Thymus (tissue), 11 donors: ENCODE results near the gene ATAD3B. TPM values are rescaled to one million over a fixed set of nuclear protein-coding genes. Genes with fewer than 3 reads are reported as not detected.
"Not testable (repeated sequence)": the region's sequence is repeated elsewhere in the genome, so short reads cannot be mapped to it uniquely, and the experiment has no call there.

Experiments used
- DNase-seq, 9 donors: peaks; one replicate each; pipeline ENCODE4 v3.0.0-alpha.2; 2013; ENCODE audit warnings: low spot score in 9 of 9, low read depth in 6 of 9, missing footprints in 1 of 9
- H3K27ac ChIP-seq, 2 donors: one replicate each; pipeline ENCODE4 v1.5.1; 2013; ENCODE audit warnings: control low read depth in 1 of 2, low read depth in 1 of 2, low read length in 1 of 2, mild to moderate bottlenecking in 1 of 2, moderate library complexity in 1 of 2
- H3K27me3 ChIP-seq, 2 donors: one replicate each; pipeline ENCODE4 v1.5.1; 2013; ENCODE audit warnings: low read length in 1 of 2; ENCODE audit not compliant: control insufficient read depth in 2 of 2, insufficient read depth in 1 of 2
- H3K36me3 ChIP-seq, 2 donors: one replicate each; pipeline ENCODE4 v1.5.1; 2013; ENCODE audit warnings: low read length in 1 of 2, mild to moderate bottlenecking in 1 of 2, moderate library complexity in 1 of 2; ENCODE audit not compliant: control insufficient read depth in 2 of 2, insufficient read depth in 2 of 2
- H3K4me1 ChIP-seq, 2 donors: one replicate each; pipeline ENCODE4 v1.5.1; 2013; ENCODE audit warnings: low read length in 2 of 2; ENCODE audit not compliant: control insufficient read depth in 2 of 2, insufficient read depth in 2 of 2
- H3K4me3 ChIP-seq, 2 donors: one replicate each; pipeline ENCODE4 v1.5.1; 2013; ENCODE audit warnings: low read length in 2 of 2, control low read depth in 1 of 2, mild to moderate bottlenecking in 1 of 2
- H3K9me3 ChIP-seq, 2 donors: one replicate each; pipeline ENCODE4 v1.5.1; 2013; ENCODE audit warnings: low read length in 1 of 2, mild to moderate bottlenecking in 1 of 2; ENCODE audit not compliant: control insufficient read depth in 2 of 2, insufficient read depth in 1 of 2
- WGBS: extraction: QIAGEN DNeasy Blood & Tissue Kit; methylation state at CpG from one replicate; pipeline ENCODE4 v1.1.7; 2013; 5-methylcytosine and 5-hydroxymethylcytosine counted together
- polyA plus RNA-seq: library from polyadenylated mRNA; stranded (reverse); fragments of 200-250 nt; gene quantifications from one replicate; pipeline ENCODE4 v1.2.3, GENCODE V29; 2013
- total RNA-seq: library from RNA; stranded (reverse); fragments of 120-200 nt; gene quantifications from one replicate; pipeline ENCODE4 v1.2.4, GENCODE V29; 2013
- donor health status: healthy.

ATAD3B gene
- total and polyA plus RNA-seq, 2 donors, result 14.9 to 58.9 TPM

DNA sequence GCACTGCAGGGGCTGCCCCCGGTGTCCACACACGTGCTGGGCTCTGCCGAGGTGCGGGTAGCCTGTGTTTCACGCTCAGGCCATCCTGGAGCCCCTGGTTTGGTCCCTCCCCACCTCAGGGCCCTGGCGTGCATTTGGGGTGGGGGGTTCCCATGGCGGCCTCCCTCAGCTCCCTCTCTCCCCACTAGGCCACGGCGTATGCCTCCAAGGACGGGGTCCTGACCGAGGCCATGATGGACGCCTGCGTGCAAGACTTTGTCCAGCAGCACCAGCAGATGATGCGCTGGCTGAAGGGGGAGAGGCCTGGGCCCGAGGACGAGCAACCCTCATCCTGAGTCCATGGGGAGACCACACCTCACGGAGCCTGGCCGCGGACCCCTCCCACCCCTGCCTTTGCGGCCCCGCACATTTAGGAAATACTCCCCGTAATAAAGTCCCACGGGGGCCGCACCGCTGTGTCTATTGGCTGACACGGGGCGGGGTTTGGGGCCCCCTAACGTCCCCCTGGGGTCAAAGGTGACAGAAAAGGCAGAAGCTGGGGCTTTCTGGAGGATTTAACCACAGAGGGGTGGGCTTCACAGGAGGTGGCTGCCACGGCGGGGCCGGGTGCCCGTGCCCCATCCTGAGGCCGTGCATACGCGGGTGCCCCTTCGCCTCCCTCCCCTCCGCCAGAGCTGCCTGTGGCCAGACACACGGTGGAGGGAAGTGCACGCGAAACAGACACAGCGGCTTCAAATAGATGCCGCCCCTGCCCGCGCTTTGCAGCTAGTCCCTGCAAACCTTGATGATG is 3.2 kb upstream of the ATAD3B start:
- H3K4me3 ChIP-seq, H3K27ac ChIP-seq, H3K27me3 ChIP-seq, DNase-seq, H3K36me3 ChIP-seq, H3K9me3 ChIP-seq: not testable (repeated sequence)
- H3K4me1 ChIP-seq, result peaks cover 8 to 14% of the 10 kb centered on the region in 2 donors
- WGBS, result 88% methylated on average over 36 of the region's 44 CpGs

DNA sequence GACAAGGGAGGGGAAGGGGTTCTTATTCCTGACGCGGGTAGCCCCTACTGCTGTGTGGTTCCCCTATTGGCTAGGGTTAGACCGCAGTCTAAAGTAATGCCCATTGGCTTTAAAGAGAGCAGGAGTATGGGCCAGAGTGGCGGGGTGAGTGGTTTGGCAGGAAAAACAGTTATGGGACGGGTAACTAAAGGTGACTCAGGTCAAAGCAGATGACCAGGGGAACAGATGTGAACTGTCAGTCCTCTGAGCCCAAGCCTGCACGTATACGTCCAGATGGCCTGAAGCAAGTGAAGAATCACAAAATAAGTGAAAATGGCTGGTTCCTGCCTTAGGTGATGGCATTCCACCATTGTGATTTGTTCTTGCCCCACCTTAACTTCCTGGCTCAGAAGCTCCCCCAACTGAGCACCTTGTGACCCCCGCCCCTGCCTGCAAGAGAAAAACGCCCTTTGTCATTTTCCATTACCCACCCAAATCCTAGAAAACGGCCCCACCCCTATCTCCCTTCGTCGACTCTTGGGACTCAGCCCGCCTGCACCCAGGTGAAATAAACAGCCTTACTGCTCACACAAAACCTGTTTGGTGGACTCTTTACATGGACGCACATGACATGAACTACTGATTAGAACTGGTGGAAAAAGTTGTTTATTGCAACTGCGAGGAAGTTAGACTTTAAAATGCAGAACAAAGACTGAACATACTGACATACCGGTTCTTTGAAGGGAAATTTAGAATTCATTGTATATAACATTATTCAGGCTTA is 758 bp upstream of the ATAD3B start:
- H3K27ac ChIP-seq, result peak overlapping the region; percentile 77 to 84
- no peaks in the 10 kb centered on the region for H3K27me3 ChIP-seq
- peak overlapping the region; percentile 76 to 89 for H3K4me3 ChIP-seq
- peak in 5 of 9 donors; percentile 0 to 26 (median 2) for DNase-seq
- H3K36me3 ChIP-seq, result no peaks in the 10 kb centered on the region
- WGBS, result 30% methylated on average over 16 of the region's 16 CpGs
- H3K9me3 ChIP-seq, result no peaks in the 10 kb centered on the region
- peaks cover 8 to 14% of the 10 kb centered on the region in 2 donors for H3K4me1 ChIP-seq

DNA sequence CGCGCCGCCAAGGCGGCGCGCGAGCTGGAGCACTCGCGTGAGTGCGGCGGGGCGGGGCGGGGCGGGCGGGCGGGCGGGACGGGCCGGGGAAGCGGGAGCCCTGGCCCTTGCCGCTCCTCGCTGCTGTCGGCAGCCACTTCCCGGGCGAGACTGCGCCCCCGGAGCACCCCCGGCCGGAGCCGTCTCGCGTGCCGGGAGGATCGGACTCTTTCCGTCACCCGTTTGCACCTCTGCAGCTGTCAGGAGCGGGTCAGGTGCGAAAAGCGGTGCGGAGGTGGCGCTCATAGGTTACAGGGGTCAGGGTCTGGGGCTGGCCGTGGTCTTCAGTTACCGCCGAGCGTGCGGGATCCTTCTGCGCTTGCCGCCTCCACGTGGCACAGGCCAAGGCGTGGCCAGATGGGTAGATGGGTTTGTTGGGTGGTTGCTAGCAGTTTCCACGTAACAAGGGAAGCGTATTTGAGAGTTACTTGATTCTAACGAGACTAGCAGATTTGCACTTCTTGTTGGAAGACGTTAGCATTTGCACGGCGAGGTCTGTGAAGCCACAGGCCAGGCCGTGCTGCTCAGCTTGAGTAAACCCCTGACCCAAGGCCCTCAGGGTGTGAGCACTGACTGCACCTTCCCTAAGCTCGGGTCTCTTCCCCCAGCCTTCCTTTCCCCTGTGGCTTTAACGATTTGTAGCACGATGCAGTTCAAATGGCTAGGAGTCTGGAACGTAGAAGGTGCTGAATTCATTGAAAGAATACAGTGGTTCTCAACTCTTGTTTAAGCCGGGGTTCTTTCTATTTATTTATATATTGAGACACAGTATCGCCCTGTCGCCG is 700 bp downstream of the ATAD3B start:
- H3K36me3 ChIP-seq, result not testable (repeated sequence)
- 6% methylated on average over 51 of the region's 65 CpGs for WGBS
- peak overlapping the region; percentile 47 to 89 for H3K4me3 ChIP-seq

DNA sequence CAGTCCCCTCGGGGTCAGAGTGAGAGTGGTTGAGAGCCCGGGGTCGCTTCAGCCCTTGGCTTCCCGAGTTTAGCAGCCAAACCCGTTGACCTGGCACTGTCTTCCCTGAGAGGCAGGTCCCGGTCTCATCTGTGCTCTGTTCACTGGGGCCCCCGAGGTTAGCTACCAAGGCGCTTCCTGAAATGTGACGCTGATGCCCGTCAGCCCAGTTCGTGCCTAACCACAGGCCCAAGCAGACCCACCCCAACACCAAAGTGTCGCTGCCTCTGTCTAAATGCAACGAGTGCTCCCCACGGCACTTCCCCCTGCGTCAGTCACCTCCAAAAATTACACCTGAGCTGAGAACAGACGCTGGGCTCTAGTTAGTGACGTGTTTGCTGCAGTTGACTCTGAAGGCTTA is 4.4 kb downstream of the ATAD3B start:
- H3K4me3 ChIP-seq, H3K27ac ChIP-seq, H3K27me3 ChIP-seq, H3K4me1 ChIP-seq, H3K9me3 ChIP-seq, DNase-seq: not testable (repeated sequence)
- peaks cover 20 to 32% of the 10 kb centered on the region in 2 donors for H3K36me3 ChIP-seq
- 84% methylated on average over 15 of the region's 17 CpGs for WGBS

More for the DNA sequence above, 700 bp downstream of the ATAD3B start:
- DNase-seq, result peak in 1 of 9 donors; percentile 6
- H3K27ac ChIP-seq, H3K27me3 ChIP-seq, H3K9me3 ChIP-seq: not testable (repeated sequence)
- H3K4me1 ChIP-seq, result peaks cover 8 to 14% of the 10 kb centered on the region in 2 donors

- DNase-seq, result no peak
- peaks cover 5 to 7% of the 10 kb centered on the region in 2 donors for H3K4me1 ChIP-seq
- no peaks in the 10 kb centered on the region for H3K9me3 ChIP-seq
- peaks cover 21 to 33% of the 10 kb centered on the region in 2 donors for H3K36me3 ChIP-seq
- WGBS, result 98% methylated on average over 22 of the region's 22 CpGs
- no peak overlapping the region for H3K27ac ChIP-seq
- no peaks in the 10 kb centered on the region for H3K27me3 ChIP-seq
- no peak overlapping the region for H3K4me3 ChIP-seq
Observed at GRCh38 chr1:1477206-1477605, 5.6 kb downstream of the ATAD3B start.

DNA sequence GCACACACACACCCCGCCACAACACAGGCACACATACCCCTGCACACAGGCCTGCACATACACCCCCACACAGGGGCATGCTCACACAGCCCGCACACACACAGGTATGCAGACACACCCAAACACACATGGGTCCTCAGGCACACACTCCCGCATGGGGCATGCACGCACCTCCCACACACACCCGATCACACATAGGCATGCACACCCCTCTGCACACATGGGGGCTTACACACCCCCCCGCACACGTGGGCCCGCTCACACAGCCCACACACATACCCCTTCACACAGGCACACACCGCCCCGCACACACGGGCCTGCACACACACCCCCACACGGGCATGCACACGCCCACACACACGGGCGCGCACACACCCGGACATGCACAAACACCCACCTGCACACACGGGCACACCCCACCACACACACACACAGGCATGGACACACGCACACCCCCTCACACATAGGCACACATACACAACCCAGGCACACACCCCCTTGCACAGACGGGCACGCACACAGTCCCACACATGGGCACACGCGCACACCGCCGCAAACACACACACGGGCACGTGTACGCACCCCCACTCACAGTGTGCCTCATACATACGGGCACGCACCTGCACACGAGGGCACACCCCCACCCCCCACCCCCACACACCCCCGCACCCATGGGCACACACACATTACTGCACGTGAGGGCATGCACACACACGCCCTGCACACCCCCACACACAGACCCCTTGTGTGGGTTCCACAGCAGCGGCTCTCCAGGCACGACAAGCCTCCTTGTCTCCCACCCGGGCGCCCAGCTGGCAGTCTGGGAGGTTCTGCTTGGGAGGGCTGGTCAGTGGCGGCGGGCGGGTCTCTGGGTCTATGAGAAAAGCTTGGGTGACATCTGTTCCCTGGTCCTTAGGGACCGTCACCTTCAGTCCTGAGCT is 8.3 kb downstream of the ATAD3B start:
- Histone ChIP-seq H3K27me3 (no peaks in the 10 kb centered on the region), H3K4me3 (no peak overlapping the region), H3K36me3 (peaks cover 32 to 54% of the 10 kb centered on the region in 2 donors), H3K27ac (no peak overlapping the region), H3K4me1 (no peaks in the 10 kb centered on the region), H3K9me3 (no peaks in the 10 kb centered on the region)
- 98% methylated on average over 42 of the region's 42 CpGs for WGBS
- DNase-seq, result no peak

DNA sequence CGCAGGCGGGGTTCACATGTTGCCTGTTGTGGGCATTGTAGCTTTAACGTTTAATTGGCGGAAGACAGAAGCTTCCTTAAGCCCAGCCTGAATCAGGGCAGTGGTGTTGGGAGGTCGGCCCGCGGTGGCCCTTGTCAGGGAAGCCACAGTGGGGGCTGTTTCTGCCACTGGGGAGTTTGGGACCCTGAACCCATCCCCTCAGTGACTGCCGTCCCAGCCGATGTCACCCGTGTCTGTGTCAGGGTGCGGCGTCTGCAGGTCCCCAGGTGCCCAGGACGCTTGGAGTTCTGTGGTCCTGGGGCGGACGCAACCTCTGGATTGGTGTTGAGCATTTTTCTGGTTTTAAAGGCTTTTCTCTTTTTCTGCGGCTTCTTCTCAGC is 8.9 kb downstream of the ATAD3B start:
- not testable (repeated sequence) for H3K27ac ChIP-seq, H3K27me3 ChIP-seq, DNase-seq, H3K4me1 ChIP-seq, H3K9me3 ChIP-seq, H3K4me3 ChIP-seq
- WGBS, result 98% methylated on average over 16 of the region's 16 CpGs
- peaks cover 32 to 54% of the 10 kb centered on the region in 2 donors for H3K36me3 ChIP-seq

DNA sequence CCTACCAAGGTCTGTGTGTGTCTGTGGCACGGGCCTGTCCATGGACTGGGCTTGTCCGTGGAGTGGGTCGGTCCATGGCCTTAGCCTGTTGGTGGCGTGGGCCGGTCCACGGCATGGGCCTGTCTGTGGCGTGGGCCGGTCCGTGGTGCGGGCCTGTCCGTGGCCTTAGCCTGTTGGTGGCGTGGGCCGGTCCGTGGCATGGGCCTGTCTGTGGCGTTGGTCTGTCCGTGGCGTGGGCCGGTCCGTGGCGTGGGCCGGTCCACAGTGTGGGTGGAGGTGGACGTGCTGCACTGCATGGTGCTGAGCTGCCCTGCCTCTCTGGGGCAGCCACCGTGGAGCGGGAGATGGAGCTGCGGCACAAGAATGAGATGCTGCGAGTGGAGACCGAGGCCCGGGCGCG is 10.2 kb downstream of the ATAD3B start:
- peaks cover 35 to 59% of the 10 kb centered on the region in 2 donors for H3K36me3 ChIP-seq
- not testable (repeated sequence) for H3K4me3 ChIP-seq, H3K9me3 ChIP-seq, H3K4me1 ChIP-seq, DNase-seq, H3K27me3 ChIP-seq, H3K27ac ChIP-seq
- WGBS, result 97% methylated on average over 30 of the region's 30 CpGs
